SK-N-SH (cell line): ENCODE results near the gene MEAK7. TPM values are rescaled to one million over a fixed set of nuclear protein-coding genes. Genes with fewer than 3 reads are reported as not detected.

Source experiments
- CTCF ChIA-PET: fragments of 300-600, 350-600 bp; formaldehyde crosslinking; extraction: SDS; loops from one replicate; lab custom pipeline; 2021; lab: Yijun Ruan, JAX
- POLR2A ChIA-PET: fragments of 350-600 bp; sonication (Branson Sonifier 250); formaldehyde crosslinking; extraction: SDS; loops from one replicate; lab custom pipeline; 2020; ENCODE audit warnings: antibody characterized with exemption, inconsistent platforms; lab: Yijun Ruan, JAX
- DNase-seq: peaks from one replicate; pipeline ENCODE4 v3.0.0; 2012
- H2AFZ ChIP-seq: fragments of 200-600 bp; sonication (generic); 2 replicates; pipeline ENCODE4 v1.8.1; 2016; ENCODE audit warnings: antibody characterized with exemption, mild to moderate bottlenecking, low read depth
- H3F3A ChIP-seq: fragments of 200-600 bp; sonication (generic); replicated peaks from 2 replicates; pipeline ENCODE3; 2016; ENCODE audit warnings: antibody characterized with exemption, mild to moderate bottlenecking; ENCODE audit not compliant: insufficient read depth
- H3K27ac ChIP-seq, 2 experiments: fragments of 200-500 bp in 1 of 2; fragments of 200-600 bp in 1 of 2; sonication (Bioruptor generic) in 1 of 2; sonication (generic), shearing (Covaris generic) in 1 of 2; 2 replicates each; pipeline versions ENCODE4 v1.5.1 to v1.6.1; 2014 to 2016; ENCODE audit warnings: low read depth in 2 of 2, inconsistent platforms in 1 of 2, low read length in 1 of 2, mild to moderate bottlenecking in 1 of 2, mixed read lengths in 1 of 2
- H3K27me3 ChIP-seq: fragments of 200-600 bp; sonication (generic), shearing (Covaris generic); 2 replicates; pipeline ENCODE4 v1.6.1; 2016; ENCODE audit warnings: mixed run types; ENCODE audit not compliant: insufficient read depth
- H3K36me3 ChIP-seq, 2 experiments: fragments of 200-500 bp in 1 of 2; fragments of 200-600 bp in 1 of 2; sonication (Bioruptor generic) in 1 of 2; sonication (generic) in 1 of 2; replicated peaks in 1 of 2; 2 replicates each; pipeline versions ENCODE3 to v1.5.1; 2014 to 2016; ENCODE audit warnings: low read length in 1 of 2, mild to moderate bottlenecking in 1 of 2; ENCODE audit not compliant: insufficient read depth in 2 of 2, control insufficient read depth in 1 of 2
- H3K4me1 ChIP-seq, 2 experiments: fragments of 200-500 bp in 1 of 2; fragments of 200-600 bp in 1 of 2; sonication (Bioruptor generic) in 1 of 2; sonication (generic), shearing (Covaris generic) in 1 of 2; 2 replicates each; pipeline versions ENCODE4 v1.5.1 to v1.6.1; 2014 to 2016; ENCODE audit warnings: low read depth in 1 of 2, low read length in 1 of 2, mixed run types in 1 of 2; ENCODE audit not compliant: insufficient read depth in 2 of 2, control insufficient read depth in 1 of 2
- H3K4me2 ChIP-seq: fragments of 200-600 bp; sonication (generic), shearing (Covaris generic); 2 replicates; pipeline ENCODE4 v1.6.1; 2017; ENCODE audit warnings: mixed run types
- H3K4me3 ChIP-seq, 2 experiments: fragments of 200-500 bp in 1 of 2; fragments of 200-600 bp in 1 of 2; sonication (Bioruptor generic) in 1 of 2; sonication (generic), shearing (Covaris generic) in 1 of 2; 2 replicates each; pipeline versions ENCODE4 v1.5.1 to v1.8.1; 2014 to 2016; ENCODE audit warnings: low read depth in 2 of 2, inconsistent platforms in 1 of 2, low read length in 1 of 2, mild to moderate bottlenecking in 1 of 2, mixed read lengths in 1 of 2, moderate library complexity in 1 of 2
- H3K79me2 ChIP-seq: fragments of 200-600 bp; sonication (generic); 2 replicates; pipeline ENCODE4 v1.8.1; 2017; ENCODE audit warnings: mild to moderate bottlenecking; ENCODE audit not compliant: insufficient read depth
- H3K9ac ChIP-seq: fragments of 200-600 bp; sonication (generic); 2 replicates; pipeline ENCODE4 v1.6.1; 2017; ENCODE audit warnings: mixed run types
- H3K9me2 ChIP-seq: fragments of 200-600 bp; sonication (generic); 2 replicates; pipeline ENCODE4 v1.6.1; 2017; ENCODE audit warnings: mixed run types
- H3K9me3 ChIP-seq: fragments of 200-600 bp; sonication (generic); 2 replicates; pipeline ENCODE4 v1.6.1; 2017; ENCODE audit warnings: mixed run types, mild to moderate bottlenecking, moderate library complexity
- H4K20me1 ChIP-seq: fragments of 200-600 bp; sonication (generic); 2 replicates; pipeline ENCODE4 v1.6.1; 2017; ENCODE audit warnings: mild to moderate bottlenecking, mixed run types; ENCODE audit not compliant: insufficient read depth
- FOSL2 ChIP-seq: IDR thresholded peaks from 2 replicates; pipeline ENCODE4 v1.4.0; 2012; ENCODE audit warnings: low read depth, mild to moderate bottlenecking, moderate library complexity, borderline replicate concordance
- FOXM1 ChIP-seq: IDR thresholded peaks from 2 replicates; pipeline ENCODE4 v1.4.0; 2012; ENCODE audit warnings: low read depth, mild to moderate bottlenecking
- GABPA ChIP-seq: IDR thresholded peaks from 2 replicates; pipeline ENCODE4 v1.4.0; 2012; ENCODE audit warnings: low read depth, mild to moderate bottlenecking
- JUND ChIP-seq: IDR thresholded peaks from 2 replicates; pipeline ENCODE4 v1.4.0; 2012
- NFIC ChIP-seq: IDR thresholded peaks from 2 replicates; pipeline ENCODE4 v1.4.0; 2012; ENCODE audit warnings: borderline replicate concordance
- RFX5 ChIP-seq: IDR thresholded peaks from 2 replicates; pipeline ENCODE4 v1.6.1; 2012; ENCODE audit warnings: mild to moderate bottlenecking, improper control_type of control experiment, low read length
- SIN3A ChIP-seq: IDR thresholded peaks from 2 replicates; pipeline ENCODE4 v1.6.1; 2012; ENCODE audit warnings: low read depth, mild to moderate bottlenecking, low read length, moderate library complexity, borderline replicate concordance
- TCF12 ChIP-seq: IDR thresholded peaks from 2 replicates; pipeline ENCODE4 v1.4.0; 2012
- USF2 ChIP-seq: fragments of 150-350 bp; IDR thresholded peaks from 2 replicates; pipeline ENCODE4 v1.6.1; 2017; ENCODE audit warnings: antibody characterized with exemption, low read length, low read depth, borderline replicate concordance
- WGBS: methylation state at CpG from one replicate; pipeline ENCODE4 v1.1.6; 2017; ENCODE audit warnings: low lambda C conversion rate; 5-methylcytosine and 5-hydroxymethylcytosine counted together
- polyA plus RNA-seq, 3 experiments: library from polyadenylated mRNA; depleted of rRNA; stranded (reverse); fragments of >200 nt; gene quantifications; 2 replicates each; pipeline ENCODE4 v1.2.3, GENCODE V29; 2012
- TF ChIP-seq, protein P1 (sequence below): IDR thresholded peaks from 2 replicates; pipeline ENCODE4; 2012
- TF ChIP-seq, protein P2 (sequence below): IDR thresholded peaks from 2 replicates; pipeline ENCODE4 v1.4.0; 2012; ENCODE audit warnings: low read depth

The MEAK7 gene
- polyA plus RNA-seq, 1 of the 3 experiments (the other 2 are of a cell fraction), result 11.9 TPM

- Histone ChIP-seq H3K79me2 (peaks cover 4% of the 10 kb centered on the region; the same call in 1 of the 2 replicates), H2AFZ (no peak overlapping the region), H3K27ac (peak overlapping the region in 1 of 2 experiments; percentile 35; a peak in 2 of 4 replicates), H3F3A (peaks cover 15% of the 10 kb centered on the region), H3K4me2 (no peak overlapping the region), H3K9me2 (no peaks in the 10 kb centered on the region), H3K27me3 (no peaks in the 10 kb centered on the region), H3K4me1 (no peaks in the 10 kb centered on the region; a peak in 1 of 4 replicates), H3K9me3 (no peaks in the 10 kb centered on the region), H3K36me3 (peaks cover 17 to 24% of the 10 kb centered on the region in 2 experiments), H3K4me3 (no peak overlapping the region), H3K9ac (no peak overlapping the region), H4K20me1 (no peaks in the 10 kb centered on the region; the same call in 1 of the 2 replicates)
- no peak for TF ChIP-seq USF2
- TF ChIP-seq, protein P1, sequence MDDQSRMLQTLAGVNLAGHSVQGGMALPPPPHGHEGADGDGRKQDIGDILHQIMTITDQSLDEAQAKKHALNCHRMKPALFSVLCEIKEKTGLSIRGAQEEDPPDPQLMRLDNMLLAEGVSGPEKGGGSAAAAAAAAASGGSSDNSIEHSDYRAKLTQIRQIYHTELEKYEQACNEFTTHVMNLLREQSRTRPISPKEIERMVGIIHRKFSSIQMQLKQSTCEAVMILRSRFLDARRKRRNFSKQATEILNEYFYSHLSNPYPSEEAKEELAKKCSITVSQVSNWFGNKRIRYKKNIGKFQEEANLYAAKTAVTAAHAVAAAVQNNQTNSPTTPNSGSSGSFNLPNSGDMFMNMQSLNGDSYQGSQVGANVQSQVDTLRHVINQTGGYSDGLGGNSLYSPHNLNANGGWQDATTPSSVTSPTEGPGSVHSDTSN, result peak; percentile 30; the same call in 1 of the 2 replicates
- TF ChIP-seq NFIC, result no peak
- peak; percentile 31; the same call in 1 of the 2 replicates for TF ChIP-seq TCF12
- peak; percentile 14; the same call in 1 of the 2 replicates for TF ChIP-seq JUND
- TF ChIP-seq, protein P2, sequence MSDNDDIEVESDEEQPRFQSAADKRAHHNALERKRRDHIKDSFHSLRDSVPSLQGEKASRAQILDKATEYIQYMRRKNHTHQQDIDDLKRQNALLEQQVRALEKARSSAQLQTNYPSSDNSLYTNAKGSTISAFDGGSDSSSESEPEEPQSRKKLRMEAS, result peak; percentile 71
- no peak for TF ChIP-seq RFX5
- peak; percentile 17; the same call in 1 of the 2 replicates for TF ChIP-seq FOSL2
- TF ChIP-seq SIN3A, result no peak
- DNase-seq, result no peak
- ChIA-PET CTCF (interaction anchor here (1.0 to 2.2 kb wide), 4 partner anchors 9 to 415 kb away, joined by 3 to 5 read pairs (median 4); no protein-coding TSS in a partner anchor), POLR2A (no interaction called here)
- 57% methylated on average over 13 of the region's 13 CpGs for WGBS
Measured at GRCh38 chr16:84478172-84478947, 26.1 kb downstream of the MEAK7 start.

- Histone ChIP-seq H3K4me1 (no peaks in the 10 kb centered on the region; a peak in 1 of 4 replicates), H3K4me2 (no peak overlapping the region), H3K27me3 (no peaks in the 10 kb centered on the region), H3F3A (peaks cover 15% of the 10 kb centered on the region), H3K27ac (peak overlapping the region in 1 of 2 experiments; percentile 35; a peak in 2 of 4 replicates), H3K79me2 (peaks cover 9% of the 10 kb centered on the region; the same call in 1 of the 2 replicates), H3K36me3 (peaks cover 17 to 25% of the 10 kb centered on the region in 2 experiments), H4K20me1 (no peaks in the 10 kb centered on the region; the same call in 1 of the 2 replicates), H3K9me3 (no peaks in the 10 kb centered on the region), H3K9me2 (no peaks in the 10 kb centered on the region), H3K4me3 (no peak overlapping the region), H3K9ac (no peak overlapping the region), H2AFZ (no peak overlapping the region)
- ChIA-PET POLR2A (no interaction called here), CTCF (interaction anchor here (1.0 to 2.2 kb wide), 3 partner anchors 33 to 414 kb away, joined by 3 to 5 read pairs (median 5); no protein-coding TSS in a partner anchor)
- 88% methylated on average over 7 of the region's 7 CpGs for WGBS
- TF ChIP-seq FOXM1, result no peak
- TF ChIP-seq JUND, result no peak
- no peak for TF ChIP-seq GABPA
- DNase-seq, result no peak
Measured at GRCh38 chr16:84477661-84478060, 26.8 kb downstream of the MEAK7 start.
